A204.1 (cell line): ENCODE results near the gene LTBP4.
A peak's percentile ranks its signal among the peaks of the same experiment; 100 is the strongest.
"Not testable (repeated sequence)": the region's sequence is repeated elsewhere in the genome, so short reads cannot be mapped to it uniquely, and the experiment has no call there.

Experiments used
- FAIRE-seq: peaks from 2 replicates; lab custom pipeline; 2012; peaks lifted over from hg19 to GRCh38; lab: Jason Lieb, UNC

LTBP4 gene

DNA sequence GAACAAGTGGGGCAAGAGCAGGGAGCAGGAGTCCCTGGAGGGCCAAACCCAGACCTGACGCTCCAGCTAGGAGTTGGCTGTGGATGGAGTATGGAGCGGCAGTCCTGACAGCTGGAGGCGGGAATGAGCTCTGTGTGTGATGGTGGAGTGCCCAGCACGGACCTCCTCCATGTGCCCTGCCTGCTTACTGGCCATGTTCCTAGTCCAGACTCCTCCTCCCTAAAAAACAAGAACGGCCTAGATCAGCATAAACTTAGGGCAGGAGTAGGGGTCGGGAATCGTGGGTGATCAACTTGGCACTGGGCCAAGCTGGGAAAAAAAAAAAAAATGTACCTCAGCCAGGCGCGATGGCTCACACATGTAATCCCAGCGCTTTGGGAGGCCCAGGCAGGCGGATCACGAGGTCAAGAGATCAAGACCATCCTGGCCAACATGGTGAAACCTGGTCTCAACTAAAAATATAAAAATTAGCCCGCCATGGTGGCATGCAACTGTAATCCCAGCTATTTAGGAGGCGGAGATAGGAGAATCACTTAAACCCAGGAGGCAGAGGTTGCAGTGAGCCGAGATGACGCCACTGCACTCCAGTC lies 29.5 kb downstream of the LTBP4 start:
- no peak for FAIRE-seq

DNA sequence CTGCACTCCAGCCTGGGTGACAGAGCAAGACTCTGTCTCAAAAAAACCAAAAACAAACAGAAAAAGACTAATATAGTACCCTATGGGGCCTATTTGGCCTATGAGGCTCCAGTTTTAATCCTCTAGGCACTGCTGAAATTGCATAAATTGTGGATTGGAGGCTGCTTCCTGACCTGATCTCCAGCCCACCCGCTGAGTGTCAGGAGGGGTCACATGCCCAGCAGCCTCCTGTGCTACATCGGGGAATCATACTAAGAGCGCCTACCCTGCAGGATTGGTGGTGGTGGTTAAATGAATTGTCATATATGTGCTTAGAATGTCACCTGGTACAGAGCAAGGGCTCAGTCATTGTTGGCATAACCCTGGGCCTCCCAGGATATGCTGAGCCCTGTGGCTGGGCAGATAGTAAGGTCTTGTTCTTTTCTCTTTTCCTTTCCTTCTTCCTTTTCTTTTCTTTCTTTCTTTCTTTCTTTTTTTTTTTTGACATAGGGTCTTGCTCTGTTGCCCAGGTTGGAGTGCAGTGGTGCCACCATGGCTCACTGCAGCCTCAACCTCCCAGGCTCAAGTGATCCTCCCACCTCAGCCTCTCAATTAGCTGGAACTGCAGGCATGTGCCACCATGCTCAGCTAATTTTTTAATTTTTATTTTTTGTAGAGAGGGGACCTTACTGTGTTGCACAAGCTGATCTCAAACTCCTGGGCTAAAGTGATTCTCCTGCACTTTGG lies 31.3 kb downstream of the LTBP4 start:
- FAIRE-seq, result no peak

DNA sequence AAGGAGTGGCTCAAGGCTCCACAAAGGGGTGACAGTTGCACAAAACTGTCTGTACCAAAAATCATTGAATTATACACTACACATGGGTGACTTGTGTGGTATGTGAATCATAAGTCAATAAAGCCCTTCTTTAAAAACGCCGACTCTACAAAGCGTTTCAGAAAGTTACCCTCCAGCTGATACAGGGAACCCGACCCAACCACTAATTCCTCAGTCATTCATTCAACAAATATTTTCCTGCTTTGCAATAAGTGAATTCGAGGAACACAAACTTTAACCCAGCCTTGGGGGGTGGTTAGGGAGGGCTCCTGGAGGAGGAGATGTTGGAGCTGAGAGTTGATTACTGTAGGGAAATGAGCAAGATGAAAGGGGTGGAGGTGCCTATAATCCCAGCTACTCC lies 32.0 kb downstream of the LTBP4 start:
- no peak for FAIRE-seq

DNA sequence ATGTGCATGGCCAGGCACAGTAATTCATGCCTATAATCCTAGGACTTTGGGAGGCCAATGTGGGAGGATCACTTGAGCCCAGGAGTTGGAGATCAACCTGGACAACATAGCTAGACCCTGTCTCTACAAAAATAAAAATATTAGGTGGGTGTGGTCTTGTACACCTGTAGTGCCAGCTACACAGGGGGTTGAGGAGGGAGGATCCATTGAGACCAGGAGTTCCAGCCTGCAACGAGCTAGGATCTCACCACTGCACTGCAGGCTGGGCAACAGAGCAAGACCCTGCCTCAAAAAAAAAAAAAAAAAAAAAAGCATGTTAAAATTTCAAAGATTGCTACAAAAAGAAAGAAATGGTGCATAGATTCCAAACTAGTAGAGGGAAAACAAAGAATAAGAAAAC lies 37.2 kb downstream of the LTBP4 start:
- FAIRE-seq, result no peak

DNA sequence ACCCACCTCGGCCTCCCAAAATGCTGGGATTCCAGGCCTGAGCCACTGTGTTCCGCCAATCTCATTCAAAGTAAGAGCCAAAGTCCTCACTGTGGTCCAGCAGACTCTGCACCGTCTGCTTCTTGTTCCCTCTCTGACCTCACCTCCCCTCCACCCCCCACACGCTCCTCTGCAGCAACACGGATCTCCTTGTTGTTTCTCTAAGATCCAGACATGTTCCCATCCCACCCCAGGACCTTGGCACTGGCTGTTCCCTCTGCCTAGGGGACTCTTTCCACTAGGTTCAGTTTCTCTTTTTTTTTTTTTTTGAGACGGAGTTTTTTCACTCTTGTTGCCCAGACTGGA lies 38.4 kb downstream of the LTBP4 start:
- FAIRE-seq, result no peak

DNA sequence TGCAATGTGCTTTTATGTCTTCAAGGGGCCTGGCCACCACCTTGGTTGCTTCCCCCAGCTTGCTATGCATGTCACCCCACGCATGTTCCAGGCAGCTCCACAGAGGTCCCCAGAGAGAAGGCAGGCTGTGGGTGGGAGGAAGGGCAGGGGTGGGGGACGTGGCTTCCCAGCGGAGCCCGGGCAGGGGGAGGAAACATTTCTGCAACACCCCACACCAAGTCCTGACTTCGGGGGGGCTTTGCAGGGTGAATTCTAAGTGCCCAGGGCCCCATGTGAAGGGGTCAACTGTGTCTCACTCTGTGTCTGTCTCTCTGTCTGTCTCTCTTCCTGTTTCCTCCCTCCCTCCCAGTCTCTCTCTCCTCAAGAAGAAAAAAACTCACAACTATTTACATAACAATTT lies 39.6 kb downstream of the LTBP4 start:
- FAIRE-seq, result no peak

DNA sequence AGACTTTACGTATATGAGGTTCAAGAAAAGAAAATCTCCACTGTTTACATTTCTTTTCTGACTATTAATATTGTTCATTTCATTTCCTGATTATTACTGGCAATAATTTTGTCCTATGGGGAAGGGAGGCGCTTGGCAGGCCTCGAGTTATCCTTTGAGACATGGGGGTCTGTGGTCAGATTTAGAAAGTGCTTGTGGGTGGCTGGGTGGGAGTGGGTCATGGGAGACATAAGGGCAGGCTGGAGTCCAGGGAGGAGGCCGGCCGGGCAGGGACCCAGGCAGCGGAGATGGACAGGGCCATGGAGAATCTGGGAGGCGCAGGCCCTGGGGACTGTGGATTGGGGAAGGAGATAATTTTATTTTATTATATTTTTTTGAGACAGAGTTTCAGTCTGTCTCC lies 40.1 kb downstream of the LTBP4 start:
- FAIRE-seq, result no peak

DNA sequence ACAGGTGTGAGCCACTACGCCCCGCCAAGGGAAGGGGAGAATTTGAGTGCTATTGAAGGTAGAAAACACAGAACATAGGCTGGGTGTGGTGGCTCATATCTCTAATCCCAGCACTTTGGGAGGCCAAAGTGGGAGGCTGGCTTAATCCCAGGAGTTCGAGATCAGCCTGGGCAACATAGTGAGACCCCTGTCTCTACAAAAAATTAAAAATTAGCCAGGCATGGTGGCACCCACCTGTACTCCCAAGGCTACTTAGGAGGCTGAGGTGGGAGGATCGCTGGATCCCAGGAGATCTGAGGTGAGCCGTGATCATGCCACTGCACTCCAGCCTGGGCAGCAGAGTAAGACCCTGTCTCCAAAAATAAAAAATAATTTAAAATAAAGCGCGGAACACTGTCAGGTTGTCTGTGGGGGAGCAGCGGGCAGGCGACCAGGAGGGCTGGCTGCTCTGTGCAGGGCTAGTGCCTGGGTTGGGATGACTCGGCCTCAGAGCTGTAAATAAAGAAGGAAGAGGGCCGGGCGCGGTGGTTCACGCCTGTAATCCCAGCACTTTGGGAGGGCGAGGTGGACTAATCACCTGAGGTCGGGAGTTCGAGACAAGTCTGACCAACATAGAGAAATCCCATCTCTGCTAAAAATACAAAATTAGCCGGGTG lies 41.0 kb downstream of the LTBP4 start:
- no peak for FAIRE-seq

DNA sequence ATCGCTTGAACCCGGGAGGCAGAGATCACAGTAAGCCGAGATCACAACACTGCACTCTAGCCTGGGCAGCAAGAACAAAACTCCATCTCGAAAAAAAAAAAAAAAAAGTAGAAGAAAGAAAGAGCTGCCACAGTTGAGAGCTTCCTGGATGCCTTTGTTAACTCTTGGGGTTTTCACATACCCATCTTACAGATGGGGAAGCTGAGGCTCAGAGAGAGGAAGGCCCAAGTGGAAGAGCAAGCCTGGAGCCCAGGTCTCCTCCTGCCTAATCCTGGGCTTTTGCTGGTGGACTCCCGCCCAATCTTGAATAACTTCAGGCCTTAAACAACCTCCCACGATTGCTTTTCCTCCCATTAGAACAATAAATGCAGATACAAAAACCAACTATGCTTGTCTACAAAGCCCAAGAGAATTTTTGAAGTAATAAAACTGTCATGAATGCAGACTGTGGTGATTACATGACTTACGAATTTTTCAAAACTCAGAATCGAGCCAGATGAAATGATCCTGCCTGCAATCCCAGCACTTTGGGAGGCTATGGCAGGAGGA lies 41.7 kb downstream of the LTBP4 start:
- FAIRE-seq, result no peak

DNA sequence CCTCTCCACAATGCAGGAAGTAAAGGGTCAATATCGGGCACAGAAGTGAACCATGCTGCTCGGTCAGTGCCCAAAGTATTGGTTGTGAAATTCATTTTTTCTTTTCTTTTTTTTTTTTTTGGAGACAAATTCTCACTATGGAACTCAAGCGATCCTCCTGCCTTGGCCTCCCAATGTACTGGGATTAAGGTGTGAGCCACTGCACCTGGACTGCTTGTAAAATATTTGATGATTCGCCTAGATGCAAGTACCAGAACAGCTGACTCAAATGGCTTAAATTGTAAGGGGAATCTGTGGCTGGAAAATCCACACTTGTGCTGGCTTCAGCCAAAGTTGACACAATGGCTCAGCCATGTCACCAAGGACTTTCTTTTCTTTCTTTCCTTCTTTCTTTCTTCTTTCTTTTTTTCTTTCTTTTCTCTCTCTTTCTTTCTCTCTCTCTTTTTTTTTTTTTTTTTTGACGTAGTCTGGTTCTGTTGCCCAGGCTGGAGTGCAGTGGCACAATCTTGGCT lies 45.6 kb downstream of the LTBP4 start:
- FAIRE-seq, result no peak

DNA sequence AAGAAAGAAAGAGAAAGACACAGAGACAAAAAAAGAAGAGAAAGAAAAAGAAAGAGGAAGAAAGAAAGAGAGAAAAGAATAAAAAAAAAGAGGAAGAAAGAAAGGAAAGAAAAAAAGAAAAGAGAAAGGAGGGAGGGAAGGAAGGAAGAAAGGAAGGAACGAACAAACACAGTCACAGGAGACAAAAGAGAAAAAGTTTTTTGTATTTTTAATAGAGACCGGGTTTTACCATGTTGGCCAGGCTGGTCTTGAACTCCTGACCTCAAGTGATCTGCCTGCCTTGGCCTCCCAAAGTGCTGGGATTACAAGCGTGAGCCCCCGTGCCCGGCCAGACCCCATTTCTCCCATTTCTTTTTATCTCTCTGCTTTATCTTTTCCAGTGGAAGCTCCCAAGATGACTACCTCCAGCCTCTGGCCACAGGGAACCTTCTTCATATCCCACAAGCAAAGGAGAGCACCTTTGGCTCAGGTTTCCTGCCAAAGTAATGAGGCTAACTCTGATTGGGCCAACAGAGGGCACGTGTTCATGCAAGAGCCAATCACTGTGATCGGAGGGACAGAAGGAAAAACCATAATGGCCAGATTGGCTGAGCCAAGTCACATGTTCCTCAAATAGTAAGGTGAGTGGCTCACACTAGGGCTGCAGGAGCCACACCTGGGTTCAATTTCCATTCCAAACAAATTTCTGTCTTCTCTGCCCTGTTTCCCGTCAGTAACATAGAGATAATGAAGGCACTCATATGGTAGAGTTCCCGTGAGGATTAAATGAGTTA lies 48.9 kb downstream of the LTBP4 start:
- not testable (repeated sequence) for FAIRE-seq

DNA sequence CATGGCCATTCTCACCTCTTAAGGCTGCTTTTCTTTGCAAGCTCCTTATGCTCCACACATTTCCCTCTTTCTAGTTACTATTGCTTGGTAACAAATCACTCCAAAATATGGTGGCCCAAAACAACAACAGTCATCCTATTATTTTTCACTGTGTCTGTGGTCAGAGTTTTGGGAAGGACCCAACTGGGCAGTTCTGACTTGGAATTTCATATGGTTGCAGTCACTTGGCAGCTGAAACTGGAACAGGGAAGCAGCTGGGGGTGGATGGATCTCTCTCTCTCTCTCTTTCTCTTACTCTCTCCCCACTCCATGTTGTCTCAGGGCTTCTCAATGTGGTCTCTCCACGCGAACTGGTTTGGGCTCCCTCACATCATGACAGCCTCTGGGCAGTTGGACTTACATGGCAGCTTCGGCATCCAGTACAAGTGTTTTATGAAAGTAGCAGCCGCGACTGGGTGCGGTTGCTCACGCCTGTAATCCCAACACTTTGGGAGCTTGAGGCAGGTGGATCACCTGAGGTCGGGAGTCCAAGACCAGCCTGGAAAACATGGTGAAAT lies 49.7 kb downstream of the LTBP4 start:
- no peak for FAIRE-seq

DNA sequence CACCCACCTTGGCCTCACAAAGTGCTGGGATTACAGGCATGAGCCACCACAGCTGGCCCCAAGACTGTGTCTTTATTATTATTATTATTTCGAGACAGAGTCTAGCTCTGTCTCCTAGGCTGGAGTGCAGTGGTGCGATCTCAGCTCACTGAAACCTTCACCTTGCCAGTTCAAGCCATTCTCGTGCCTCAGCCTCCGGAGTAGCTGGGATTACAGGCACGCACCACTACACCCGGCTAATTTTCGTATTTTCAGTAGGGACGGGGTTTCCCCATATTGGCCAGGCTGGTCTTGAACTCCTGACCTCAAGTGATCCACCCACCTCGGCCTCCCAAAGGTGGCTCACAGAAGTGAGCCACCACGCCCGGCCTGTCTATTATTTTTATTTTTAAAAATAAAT lies 51.1 kb downstream of the LTBP4 start:
- not testable (repeated sequence) for FAIRE-seq

DNA sequence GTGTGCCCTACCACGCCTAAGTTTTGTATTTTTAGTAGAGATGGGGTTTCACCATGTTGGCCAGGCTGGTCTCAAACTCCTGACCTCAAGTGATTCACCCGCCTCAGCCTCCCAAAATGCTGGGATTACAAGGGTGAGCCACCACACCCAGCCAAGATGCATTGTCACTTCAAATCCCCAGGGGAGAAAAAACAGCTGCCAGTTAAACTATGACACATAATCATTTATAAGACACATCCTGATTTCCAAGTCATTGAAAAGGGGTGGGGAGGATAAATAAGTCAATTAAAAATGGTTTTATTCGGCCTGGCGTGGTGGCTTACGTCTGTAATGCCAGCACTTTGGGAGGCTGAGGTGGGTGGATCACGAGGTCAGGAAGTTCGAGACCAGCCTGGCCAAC lies 54.5 kb downstream of the LTBP4 start:
- FAIRE-seq, result not testable (repeated sequence)

DNA sequence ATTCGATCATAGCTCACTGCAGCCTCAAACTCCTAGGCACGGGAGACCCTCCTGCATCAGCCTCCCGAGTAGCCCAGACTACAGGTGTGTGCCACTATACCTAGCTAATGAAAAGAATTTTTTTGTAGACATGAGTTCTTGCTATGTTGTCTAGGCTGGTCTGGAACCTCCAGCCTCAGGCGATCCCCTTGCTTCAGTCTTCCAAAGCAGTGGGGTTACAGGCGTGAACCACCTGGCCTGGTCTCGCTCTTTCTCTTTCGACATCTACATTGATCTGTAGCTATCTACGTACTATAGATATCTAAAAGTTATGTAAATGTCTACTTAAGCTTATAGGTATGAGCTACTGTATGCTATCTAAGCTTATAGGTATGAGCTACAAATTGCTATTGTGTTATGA lies 56.9 kb downstream of the LTBP4 start:
- FAIRE-seq, result no peak

DNA sequence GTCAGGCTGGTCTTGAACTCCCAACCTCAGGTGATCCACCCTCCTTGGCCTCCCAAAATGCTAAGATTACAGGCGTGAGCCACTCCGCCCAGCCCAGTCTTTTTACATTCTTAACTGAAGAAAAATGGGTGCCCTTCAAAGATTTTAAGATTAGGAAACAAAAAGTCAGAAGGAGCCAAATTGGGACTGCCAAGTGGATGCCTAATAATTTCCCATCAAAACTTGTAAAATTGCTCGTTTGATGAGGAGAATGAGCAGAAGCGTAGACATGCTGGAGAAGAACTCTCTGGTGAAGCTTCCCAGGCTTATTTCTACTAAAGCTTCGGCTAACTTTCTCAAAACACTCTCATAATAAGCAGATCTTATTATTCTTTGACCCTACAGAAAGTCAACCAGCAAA lies 57.9 kb downstream of the LTBP4 start:
- no peak for FAIRE-seq

DNA sequence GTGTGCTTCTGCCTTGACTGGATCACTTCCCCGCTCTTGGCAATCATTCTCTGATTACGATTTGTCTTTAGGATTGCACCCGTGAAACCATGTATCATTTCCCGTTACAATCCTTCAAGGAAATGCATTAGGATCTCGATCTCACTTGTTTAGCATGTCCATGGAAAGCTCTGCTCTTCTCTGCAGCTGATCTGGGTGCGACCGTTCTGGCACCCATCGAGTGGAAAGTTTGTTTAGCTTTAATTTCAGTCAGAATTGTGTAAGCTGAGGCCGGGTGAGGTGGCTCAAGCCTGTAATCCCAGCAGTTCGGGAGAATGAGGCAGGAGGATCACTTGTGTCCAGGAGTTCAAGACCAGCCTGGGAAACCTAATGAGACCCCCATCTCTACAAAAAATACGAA lies 58.4 kb downstream of the LTBP4 start:
- FAIRE-seq, result no peak

DNA sequence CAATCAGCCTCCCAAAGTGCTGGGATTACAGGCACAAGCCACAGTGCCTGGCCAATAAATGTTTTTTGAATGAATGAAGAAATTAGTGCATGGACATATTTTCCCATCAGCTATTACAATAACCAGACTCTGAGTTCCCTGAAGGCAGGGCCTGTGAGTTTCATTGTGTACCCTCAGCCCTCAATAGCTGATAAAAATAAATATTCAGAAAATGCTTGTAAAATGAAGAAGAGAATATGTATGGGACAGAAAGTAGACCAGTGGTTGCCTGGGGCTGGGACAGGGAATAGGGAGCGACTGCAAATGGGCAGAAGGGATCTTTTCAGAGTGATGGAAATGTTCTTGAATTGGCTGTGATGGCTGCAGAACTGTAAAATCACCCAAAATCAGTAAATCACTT lies 60.4 kb downstream of the LTBP4 start:
- no peak for FAIRE-seq

DNA sequence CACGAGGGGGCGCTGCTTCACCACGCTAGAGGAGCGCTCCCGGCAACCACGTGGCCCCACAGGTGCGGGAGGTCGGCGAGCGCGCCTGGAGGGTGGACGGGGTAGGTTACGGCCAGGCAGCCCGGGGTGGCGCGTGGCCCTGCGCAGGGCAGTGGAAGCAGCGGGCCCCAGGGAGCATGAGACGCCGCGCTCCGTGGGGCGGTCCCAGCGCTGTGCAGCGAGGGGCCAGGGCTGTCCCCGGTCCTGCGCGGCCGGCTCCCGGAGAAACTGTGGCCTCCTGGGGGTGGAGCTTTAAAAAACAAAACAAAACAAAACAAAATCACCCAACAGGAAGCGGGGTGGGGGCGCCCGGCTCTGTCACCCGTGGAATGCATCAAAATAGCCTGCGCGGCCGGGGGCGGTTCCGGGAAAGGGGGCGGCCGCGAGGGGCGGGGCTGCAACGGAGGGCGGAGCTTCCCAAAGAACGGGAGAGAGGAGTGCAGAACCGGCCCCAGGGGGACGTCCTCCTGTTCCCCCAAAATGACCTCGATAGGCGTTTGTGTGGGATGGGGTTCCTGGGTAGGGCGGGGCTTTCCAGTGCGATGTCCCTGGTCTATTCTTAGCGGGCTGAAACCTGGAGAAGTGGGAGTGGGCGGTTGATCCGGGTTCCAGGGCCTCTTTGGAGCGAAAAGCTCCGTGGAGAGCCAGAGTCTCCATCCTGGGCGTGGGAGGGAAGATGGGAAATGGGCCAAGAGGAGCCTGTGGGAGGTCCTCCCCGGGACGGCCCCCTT lies 61.9 kb downstream of the LTBP4 start:
- FAIRE-seq, result peak; percentile 40

DNA sequence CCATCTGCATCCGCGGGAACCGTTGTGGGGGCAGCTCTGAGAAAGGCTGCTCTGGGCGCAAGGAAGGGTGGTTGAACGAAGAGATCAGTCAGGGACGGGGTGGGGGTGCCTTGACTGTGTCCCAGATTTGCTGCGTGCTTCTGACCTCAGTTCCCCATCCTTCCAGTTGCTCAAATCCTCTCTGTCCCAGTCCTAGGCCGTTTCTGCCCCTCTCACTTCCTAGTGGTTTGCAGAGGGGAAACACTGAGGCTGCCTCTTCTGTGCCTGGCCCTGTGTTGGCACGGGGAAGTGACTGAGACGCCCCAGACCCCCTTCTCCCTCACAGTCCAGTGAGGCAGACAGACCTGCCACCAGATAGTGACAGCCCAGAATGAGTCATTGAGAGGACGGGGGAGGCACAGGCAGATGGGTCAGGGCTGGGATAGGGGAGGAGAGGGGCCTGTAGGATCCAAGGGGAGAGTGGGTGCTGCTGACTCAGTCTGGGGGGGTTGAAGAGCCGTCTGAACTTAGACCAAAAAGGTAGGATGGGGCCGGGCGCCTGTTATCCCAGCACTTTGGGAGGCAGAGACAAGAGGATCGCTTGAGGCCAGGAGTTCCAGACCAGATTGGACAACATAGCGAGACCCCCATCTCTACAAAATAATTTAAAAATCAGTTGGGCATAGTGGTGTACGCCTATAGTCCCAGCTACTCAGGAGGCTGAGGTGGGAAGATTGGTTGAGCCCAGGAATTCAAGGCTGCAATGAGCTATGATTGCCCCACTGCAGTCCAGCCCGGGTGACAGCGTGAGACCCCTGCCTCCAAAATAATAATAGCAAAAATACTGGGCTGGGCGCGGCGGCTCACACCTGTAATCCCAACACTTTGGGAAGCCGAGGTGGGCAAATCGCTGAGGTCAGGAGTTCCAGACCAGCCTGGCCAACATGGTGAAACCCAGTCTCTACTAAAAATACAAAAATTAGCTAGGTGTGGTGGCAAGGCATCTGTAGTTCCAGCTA lies 62.8 kb downstream of the LTBP4 start:
- FAIRE-seq, result no peak
